Endodermal cell (in vitro differentiated cells): ENCODE measurements around the gene CEP70. TPM values are rescaled to one million over a fixed set of nuclear protein-coding genes. Genes with fewer than 3 reads are reported as not detected.

Experiments
- DNase-seq: peaks from one replicate; pipeline ENCODE4 v3.0.0-alpha.2; 2017
- H3K27ac ChIP-seq: 2 replicates; pipeline ENCODE4 v1.5.1; 2013; ENCODE audit warnings: mild to moderate bottlenecking, low read depth, low read length, moderate library complexity
- H3K27me3 ChIP-seq: 2 replicates; pipeline ENCODE4 v1.6.1; 2013; ENCODE audit warnings: mild to moderate bottlenecking, low read length, moderate library complexity; ENCODE audit not compliant: insufficient read depth, control insufficient read depth, poor library complexity, severe bottlenecking
- H3K36me3 ChIP-seq: 2 replicates; pipeline ENCODE4 v1.7.0; 2013; ENCODE audit warnings: mild to moderate bottlenecking, low read length, moderate library complexity; ENCODE audit not compliant: control insufficient read depth, insufficient read depth
- H3K4me1 ChIP-seq: one replicate; pipeline ENCODE4 v1.7.0; 2013; ENCODE audit warnings: low read length; ENCODE audit not compliant: control insufficient read depth, insufficient read depth
- H3K4me3 ChIP-seq: 2 replicates; pipeline ENCODE4 v1.5.1; 2013; ENCODE audit warnings: mild to moderate bottlenecking, low read length, moderate library complexity
- H3K9ac ChIP-seq: 2 replicates; pipeline ENCODE4 v1.6.1; 2013; ENCODE audit warnings: mild to moderate bottlenecking, low read length, moderate library complexity; ENCODE audit not compliant: poor library complexity, severe bottlenecking; ENCODE audit errors: extremely low read depth
- H3K9me3 ChIP-seq: 2 replicates; pipeline ENCODE4 v1.6.1; 2013; ENCODE audit warnings: mild to moderate bottlenecking, low read length, moderate library complexity; ENCODE audit not compliant: control insufficient read depth
- H3K27ac Mint-ChIP-seq: 2 replicates; pipeline ENCODE4 v1.8.0; 2020; ENCODE audit warnings: mixed read lengths
- H3K27me3 Mint-ChIP-seq: 2 replicates; pipeline ENCODE4 v1.8.0; 2021; ENCODE audit warnings: mild to moderate bottlenecking, mixed read lengths; ENCODE audit not compliant: insufficient read depth
- H3K36me3 Mint-ChIP-seq: 2 replicates; pipeline ENCODE4 v1.8.0; 2020; ENCODE audit warnings: low read depth, mixed read lengths
- H3K4me1 Mint-ChIP-seq: 2 replicates; pipeline ENCODE4 v1.8.0; 2020; ENCODE audit warnings: mixed read lengths
- H3K4me3 Mint-ChIP-seq: 2 replicates; pipeline ENCODE4 v1.8.0; 2020; ENCODE audit warnings: mild to moderate bottlenecking, moderate library complexity, mixed read lengths
- H3K9me3 Mint-ChIP-seq: 2 replicates; pipeline ENCODE4 v1.8.0; 2020; ENCODE audit warnings: mild to moderate bottlenecking, mixed read lengths
- whole genome bisulfite sequencing, 2 experiments: methylation state at CpG; one replicate each; pipeline versions ENCODE4 v1.1.5 to v1.1.7; 2013; ENCODE audit warnings: missing lambda C conversion rate in 2 of 2, mixed read lengths in 1 of 2; ENCODE audit not compliant: insufficient coverage in 1 of 2, insufficient read length in 1 of 2; 5-methylcytosine and 5-hydroxymethylcytosine counted together
- total RNA-seq, 2 donors: library from RNA; stranded (reverse); fragmentation: NEBNext Ultra II Directional in 1 of 2; extraction: Animal tissue kit (Norgen Biotek cat#: 25700) in 1 of 2; gene quantifications; 2 replicates in 1 of 2; 3 replicates in 1 of 2; pipeline ENCODE4 v1.2.1, GENCODE V29; 2021
- TF ChIP-seq, protein P1 (sequence below): fragments of 200-600 bp; sonication (generic); conservative IDR thresholded peaks from 2 replicates; pipeline ENCODE4 v1.5.0; 2021; ENCODE audit warnings: antibody characterized with exemption, mild to moderate bottlenecking

Gene CEP70
- total RNA-seq, 2 donors from 2014 or later, result 113 to 131 TPM

GRCh38 chr3:138479438-138479863 is 114.6 kb downstream of the CEP70 start:
- 31% methylated on average over 4 of the region's 4 CpGs; no CpG with 5 or more reads in 1 of the 2 experiments for WGBS, 2 experiments
- H3K9me3 ChIP-seq, result peaks cover 7% of the 10 kb centered on the region
- no peak overlapping the region for H3K9ac ChIP-seq
- peaks cover 8% of the 10 kb centered on the region for H3K36me3 ChIP-seq
- peak; percentile 88 for DNase-seq
- H3K4me3 ChIP-seq, result no peak overlapping the region
- no peaks in the 10 kb centered on the region for H3K4me1 ChIP-seq
- Mint-ChIP-seq H3K27ac (no peak overlapping the region), H3K36me3 (peaks cover 7% of the 10 kb centered on the region), H3K4me1 (peaks cover 5% of the 10 kb centered on the region), H3K27me3 (no peaks in the 10 kb centered on the region), H3K9me3 (peaks cover 8% of the 10 kb centered on the region), H3K4me3 (no peak overlapping the region)
- no peak overlapping the region for H3K27ac ChIP-seq
- TF ChIP-seq, protein P1, sequence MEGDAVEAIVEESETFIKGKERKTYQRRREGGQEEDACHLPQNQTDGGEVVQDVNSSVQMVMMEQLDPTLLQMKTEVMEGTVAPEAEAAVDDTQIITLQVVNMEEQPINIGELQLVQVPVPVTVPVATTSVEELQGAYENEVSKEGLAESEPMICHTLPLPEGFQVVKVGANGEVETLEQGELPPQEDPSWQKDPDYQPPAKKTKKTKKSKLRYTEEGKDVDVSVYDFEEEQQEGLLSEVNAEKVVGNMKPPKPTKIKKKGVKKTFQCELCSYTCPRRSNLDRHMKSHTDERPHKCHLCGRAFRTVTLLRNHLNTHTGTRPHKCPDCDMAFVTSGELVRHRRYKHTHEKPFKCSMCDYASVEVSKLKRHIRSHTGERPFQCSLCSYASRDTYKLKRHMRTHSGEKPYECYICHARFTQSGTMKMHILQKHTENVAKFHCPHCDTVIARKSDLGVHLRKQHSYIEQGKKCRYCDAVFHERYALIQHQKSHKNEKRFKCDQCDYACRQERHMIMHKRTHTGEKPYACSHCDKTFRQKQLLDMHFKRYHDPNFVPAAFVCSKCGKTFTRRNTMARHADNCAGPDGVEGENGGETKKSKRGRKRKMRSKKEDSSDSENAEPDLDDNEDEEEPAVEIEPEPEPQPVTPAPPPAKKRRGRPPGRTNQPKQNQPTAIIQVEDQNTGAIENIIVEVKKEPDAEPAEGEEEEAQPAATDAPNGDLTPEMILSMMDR, result peak; percentile 95
- no peaks in the 10 kb centered on the region for H3K27me3 ChIP-seq

GRCh38 chr3:138477801-138478200 is 116.3 kb downstream of the CEP70 start:
- H3K9me3 Mint-ChIP-seq, result no peaks in the 10 kb centered on the region

GRCh38 chr3:138477120-138477519 is 116.9 kb downstream of the CEP70 start:
- Mint-ChIP-seq H3K27me3 (no peaks in the 10 kb centered on the region), H3K4me1 (peaks cover 5% of the 10 kb centered on the region), H3K36me3 (peaks cover 4% of the 10 kb centered on the region), H3K9me3 (no peaks in the 10 kb centered on the region), H3K4me3 (no peak overlapping the region), H3K27ac (no peak overlapping the region)
- no peak for DNase-seq
- Histone ChIP-seq H3K9me3 (no peaks in the 10 kb centered on the region), H3K36me3 (peaks cover 8% of the 10 kb centered on the region), H3K4me1 (no peaks in the 10 kb centered on the region), H3K27me3 (no peaks in the 10 kb centered on the region), H3K9ac (no peak overlapping the region), H3K4me3 (no peak overlapping the region), H3K27ac (no peak overlapping the region)
- TF ChIP-seq, protein P1, result no peak

More at GRCh38 chr3:138477801-138478200, 116.3 kb downstream of the CEP70 start:
- Histone ChIP-seq H3K9me3 (no peaks in the 10 kb centered on the region), H3K4me3 (no peak overlapping the region), H3K27ac (no peak overlapping the region), H3K4me1 (no peaks in the 10 kb centered on the region), H3K9ac (no peak overlapping the region), H3K27me3 (no peaks in the 10 kb centered on the region), H3K36me3 (peaks cover 8% of the 10 kb centered on the region)
- H3K27me3 Mint-ChIP-seq, result no peaks in the 10 kb centered on the region
- no peak overlapping the region for H3K27ac Mint-ChIP-seq
- WGBS, 2 experiments, result 93 to 100% methylated on average over 2 to 3 of the region's 3 CpGs
- TF ChIP-seq, protein P1, result no peak
- no peak for DNase-seq
- peaks cover 5% of the 10 kb centered on the region for H3K4me1 Mint-ChIP-seq
- H3K4me3 Mint-ChIP-seq, result no peak overlapping the region
- peaks cover 4% of the 10 kb centered on the region for H3K36me3 Mint-ChIP-seq
